Stimulated activated CD8-positive, alpha-beta memory T cell treated with anti-CD3 and anti-CD28 coated beads, Interleukin-7, amount 100 ng/mL, for 24 hours (primary cell): ENCODE results near the gene GMIP.

Experiments
- DNase-seq: peaks from one replicate; pipeline ENCODE4 v3.0.0-alpha.2; 2020; ENCODE audit warnings: low read depth

Gene GMIP

GRCh38 chr19:19659646-19660245 lies 16.3 kb upstream of the GMIP start:
- no peak for DNase-seq

GRCh38 chr19:19657397-19657783 lies 13.9 kb upstream of the GMIP start:
- no peak for DNase-seq

GRCh38 chr19:19656451-19657396 lies 13.3 kb upstream of the GMIP start:
- no peak for DNase-seq

GRCh38 chr19:19655641-19656343 lies 12.3 kb upstream of the GMIP start:
- no peak for DNase-seq

- DNase-seq, result no peak
Measured at GRCh38 chr19:19655051-19655594, 11.7 kb upstream of the GMIP start.

- DNase-seq, result no peak
Measured at GRCh38 chr19:19654441-19654840, 11.0 kb upstream of the GMIP start.

- no peak for DNase-seq
Measured at GRCh38 chr19:19653597-19654147, 10.2 kb upstream of the GMIP start.

- no peak for DNase-seq
Measured at GRCh38 chr19:19652482-19653295, 9.2 kb upstream of the GMIP start.

GRCh38 chr19:19651076-19651475 lies 7.6 kb upstream of the GMIP start:
- no peak for DNase-seq

- no peak for DNase-seq
Measured at GRCh38 chr19:19650331-19650730, 6.9 kb upstream of the GMIP start.

- no peak for DNase-seq
Measured at GRCh38 chr19:19649580-19649995, 6.1 kb upstream of the GMIP start.

GRCh38 chr19:19649155-19649554 lies 5.7 kb upstream of the GMIP start:
- DNase-seq, result no peak

GRCh38 chr19:19647037-19647835 lies 3.8 kb upstream of the GMIP start:
- DNase-seq, result no peak

GRCh38 chr19:19645233-19645870 lies 1.9 kb upstream of the GMIP start:
- DNase-seq, result no peak

GRCh38 chr19:19644054-19644388 lies 564 bp upstream of the GMIP start:
- no peak for DNase-seq

- DNase-seq, result peak; percentile 7
Measured at GRCh38 chr19:19642506-19643157, 825 bp downstream of the GMIP start.

- no peak for DNase-seq
Measured at GRCh38 chr19:19637523-19638251, 5.8 kb downstream of the GMIP start.

- no peak for DNase-seq
Measured at GRCh38 chr19:19637186-19637522, 6.3 kb downstream of the GMIP start.

GRCh38 chr19:19636573-19637185 lies 6.8 kb downstream of the GMIP start:
- no peak for DNase-seq
